Panc1 (cell line): ENCODE results near the gene FAAP20.

Source experiments
- POLR2AphosphoS5 ChIP-seq: IDR thresholded peaks from 2 replicates; pipeline ENCODE4 v1.6.1; 2012; ENCODE audit warnings: mild to moderate bottlenecking, low read depth, low read length, moderate library complexity
- SIN3A ChIP-seq: IDR thresholded peaks from 2 replicates; pipeline ENCODE4 v1.6.1; 2012; ENCODE audit warnings: low read depth, mild to moderate bottlenecking, low read length, moderate library complexity, borderline replicate concordance; ENCODE audit not compliant: insufficient read depth
- TF ChIP-seq, protein P1 (sequence below): fragments of 450-650 bp; IDR thresholded peaks from 2 replicates; pipeline ENCODE4 v1.5.1; 2017; ENCODE audit warnings: mild to moderate bottlenecking
- TF ChIP-seq, protein P2 (sequence below), 2 experiments: IDR thresholded peaks; 2 replicates each; pipeline ENCODE4 v1.6.1; 2011 to 2012; ENCODE audit warnings: low read depth in 2 of 2, control low read depth in 1 of 2, low read length in 1 of 2, mild to moderate bottlenecking in 1 of 2, moderate library complexity in 1 of 2; ENCODE audit not compliant: insufficient read depth in 1 of 2

DNA sequence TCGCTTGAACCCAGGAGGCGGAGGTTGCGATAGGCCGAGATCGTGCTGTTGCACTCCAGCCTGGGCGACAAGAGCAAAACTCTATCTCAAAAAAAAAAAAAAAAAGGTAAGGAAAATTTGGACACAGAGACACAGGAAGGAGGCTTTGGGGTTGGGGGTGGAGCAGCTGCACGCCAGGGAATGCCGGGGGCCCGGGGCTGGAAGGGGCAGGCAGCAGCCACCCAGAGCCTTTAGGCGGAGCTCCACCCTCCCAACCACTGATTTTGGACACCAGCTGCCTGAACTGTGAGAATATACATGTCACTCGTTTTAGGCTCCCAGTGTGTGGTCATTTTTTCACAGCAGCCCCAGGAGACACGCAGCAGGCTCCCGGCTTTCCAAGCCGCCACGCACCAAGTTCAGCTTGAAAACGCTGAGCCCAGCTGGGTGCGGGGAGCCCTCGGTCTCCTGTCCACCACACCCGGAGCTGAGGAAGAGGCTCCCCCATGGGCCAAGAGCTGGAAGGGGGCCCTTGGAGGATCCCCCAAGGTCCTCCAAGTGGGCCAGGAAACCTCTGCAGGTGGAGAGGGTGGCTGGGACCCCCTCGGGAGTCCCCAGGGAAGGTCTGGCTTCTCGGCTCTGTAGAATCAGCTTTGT lies 5.9 kb upstream of the FAAP20 start:
- TF ChIP-seq, protein P1, sequence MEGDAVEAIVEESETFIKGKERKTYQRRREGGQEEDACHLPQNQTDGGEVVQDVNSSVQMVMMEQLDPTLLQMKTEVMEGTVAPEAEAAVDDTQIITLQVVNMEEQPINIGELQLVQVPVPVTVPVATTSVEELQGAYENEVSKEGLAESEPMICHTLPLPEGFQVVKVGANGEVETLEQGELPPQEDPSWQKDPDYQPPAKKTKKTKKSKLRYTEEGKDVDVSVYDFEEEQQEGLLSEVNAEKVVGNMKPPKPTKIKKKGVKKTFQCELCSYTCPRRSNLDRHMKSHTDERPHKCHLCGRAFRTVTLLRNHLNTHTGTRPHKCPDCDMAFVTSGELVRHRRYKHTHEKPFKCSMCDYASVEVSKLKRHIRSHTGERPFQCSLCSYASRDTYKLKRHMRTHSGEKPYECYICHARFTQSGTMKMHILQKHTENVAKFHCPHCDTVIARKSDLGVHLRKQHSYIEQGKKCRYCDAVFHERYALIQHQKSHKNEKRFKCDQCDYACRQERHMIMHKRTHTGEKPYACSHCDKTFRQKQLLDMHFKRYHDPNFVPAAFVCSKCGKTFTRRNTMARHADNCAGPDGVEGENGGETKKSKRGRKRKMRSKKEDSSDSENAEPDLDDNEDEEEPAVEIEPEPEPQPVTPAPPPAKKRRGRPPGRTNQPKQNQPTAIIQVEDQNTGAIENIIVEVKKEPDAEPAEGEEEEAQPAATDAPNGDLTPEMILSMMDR = no peak
- no peak for TF ChIP-seq SIN3A
- TF ChIP-seq POLR2AphosphoS5 = no peak
- TF ChIP-seq, protein P2, sequence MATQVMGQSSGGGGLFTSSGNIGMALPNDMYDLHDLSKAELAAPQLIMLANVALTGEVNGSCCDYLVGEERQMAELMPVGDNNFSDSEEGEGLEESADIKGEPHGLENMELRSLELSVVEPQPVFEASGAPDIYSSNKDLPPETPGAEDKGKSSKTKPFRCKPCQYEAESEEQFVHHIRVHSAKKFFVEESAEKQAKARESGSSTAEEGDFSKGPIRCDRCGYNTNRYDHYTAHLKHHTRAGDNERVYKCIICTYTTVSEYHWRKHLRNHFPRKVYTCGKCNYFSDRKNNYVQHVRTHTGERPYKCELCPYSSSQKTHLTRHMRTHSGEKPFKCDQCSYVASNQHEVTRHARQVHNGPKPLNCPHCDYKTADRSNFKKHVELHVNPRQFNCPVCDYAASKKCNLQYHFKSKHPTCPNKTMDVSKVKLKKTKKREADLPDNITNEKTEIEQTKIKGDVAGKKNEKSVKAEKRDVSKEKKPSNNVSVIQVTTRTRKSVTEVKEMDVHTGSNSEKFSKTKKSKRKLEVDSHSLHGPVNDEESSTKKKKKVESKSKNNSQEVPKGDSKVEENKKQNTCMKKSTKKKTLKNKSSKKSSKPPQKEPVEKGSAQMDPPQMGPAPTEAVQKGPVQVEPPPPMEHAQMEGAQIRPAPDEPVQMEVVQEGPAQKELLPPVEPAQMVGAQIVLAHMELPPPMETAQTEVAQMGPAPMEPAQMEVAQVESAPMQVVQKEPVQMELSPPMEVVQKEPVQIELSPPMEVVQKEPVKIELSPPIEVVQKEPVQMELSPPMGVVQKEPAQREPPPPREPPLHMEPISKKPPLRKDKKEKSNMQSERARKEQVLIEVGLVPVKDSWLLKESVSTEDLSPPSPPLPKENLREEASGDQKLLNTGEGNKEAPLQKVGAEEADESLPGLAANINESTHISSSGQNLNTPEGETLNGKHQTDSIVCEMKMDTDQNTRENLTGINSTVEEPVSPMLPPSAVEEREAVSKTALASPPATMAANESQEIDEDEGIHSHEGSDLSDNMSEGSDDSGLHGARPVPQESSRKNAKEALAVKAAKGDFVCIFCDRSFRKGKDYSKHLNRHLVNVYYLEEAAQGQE (IDR thresholded peaks at IDR 0.05; ENCODE audit: insufficient read depth in 1 of 2, low read depth in 2 of 2, low read length in 1 of 2) = no peak
